ENCODE measurements around the gene ANKS3.
"Not testable (repeated sequence)": the region's sequence is repeated elsewhere in the genome, so short reads cannot be mapped to it uniquely, and the experiment has no call there.

ANKS3 gene

GRCh38 chr16:4651827-4652226, 82.2 kb downstream of the ANKS3 start:
- Histone ChIP-seq H3K4me1 (ENCODE audit: control insufficient read depth, insufficient read depth, low read length) (no peaks in the 10 kb centered on the region), H3K36me3 (ENCODE audit: control insufficient read depth, insufficient read depth, low read length) (peaks cover 48% of the 10 kb centered on the region), H3K27ac (ENCODE audit: low read depth, low read length) (no peak overlapping the region), H3K27me3 (ENCODE audit: control insufficient read depth, insufficient read depth, low read length) (no peaks in the 10 kb centered on the region), H3K4me3 (ENCODE audit: low read depth, low read length) (no peak overlapping the region), H3K9me3 (ENCODE audit: control insufficient read depth, insufficient read depth, low read depth, low read length) (no peaks in the 10 kb centered on the region), H3K9ac (ENCODE audit: low read length) (no peak overlapping the region)

GRCh38 chr16:4650443-4651074, 83.5 kb downstream of the ANKS3 start:
- not testable (repeated sequence) for H3K9ac ChIP-seq (ENCODE audit: low read length)

DNA sequence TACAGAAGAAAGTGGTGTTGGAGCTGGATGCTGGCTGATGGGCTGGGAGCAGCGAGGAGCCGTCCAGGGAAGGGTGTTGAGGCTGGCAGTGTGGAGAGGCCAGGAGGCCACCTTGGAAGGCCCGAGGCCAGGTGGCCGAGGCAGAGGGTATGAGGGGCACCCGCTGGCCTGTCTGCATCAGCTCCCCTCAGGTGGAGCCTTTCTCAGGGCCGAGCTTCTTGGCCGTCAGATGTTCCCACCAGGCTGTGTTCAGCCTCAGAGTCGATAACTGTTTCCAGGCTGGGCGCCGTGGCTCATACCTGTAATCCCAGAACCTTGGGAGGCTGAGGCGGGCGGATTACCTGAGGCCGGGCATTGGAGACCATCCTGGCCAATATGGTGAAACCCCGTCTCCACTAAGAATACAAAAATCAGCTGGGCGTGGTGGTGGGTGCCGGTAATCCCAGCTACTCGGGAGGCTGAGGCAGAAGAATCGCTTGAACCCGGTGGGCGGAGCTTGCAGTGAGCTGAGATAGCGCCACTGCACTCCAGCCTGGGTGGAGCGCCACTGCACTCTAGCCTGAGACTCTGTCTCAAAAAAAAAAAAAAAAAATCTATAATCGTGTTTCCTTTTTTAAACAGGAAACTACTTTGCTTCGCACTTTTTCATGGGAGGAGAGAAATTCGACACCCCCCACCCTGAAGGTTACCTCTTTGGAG, 84.2 kb downstream of the ANKS3 start:
- no peak overlapping the region for H3K4me3 ChIP-seq (ENCODE audit: low read depth, low read length)
- H3K4me1 ChIP-seq (ENCODE audit: control insufficient read depth, insufficient read depth, low read length): no peaks in the 10 kb centered on the region
- H3K9me3 ChIP-seq (ENCODE audit: control insufficient read depth, insufficient read depth, low read depth, low read length): no peaks in the 10 kb centered on the region
- H3K9ac ChIP-seq (ENCODE audit: low read length): no peak overlapping the region
- H3K27me3 ChIP-seq (ENCODE audit: control insufficient read depth, insufficient read depth, low read length): no peaks in the 10 kb centered on the region
- H3K36me3 ChIP-seq (ENCODE audit: control insufficient read depth, insufficient read depth, low read length): peaks cover 30% of the 10 kb centered on the region
- H3K27ac ChIP-seq (ENCODE audit: low read depth, low read length): no peak overlapping the region

More at GRCh38 chr16:4650443-4651074, 83.5 kb downstream of the ANKS3 start:
- not testable (repeated sequence) for H3K4me3 ChIP-seq (ENCODE audit: low read depth, low read length); H3K27me3 ChIP-seq (ENCODE audit: control insufficient read depth, insufficient read depth, low read length); H3K4me1 ChIP-seq (ENCODE audit: control insufficient read depth, insufficient read depth, low read length); H3K27ac ChIP-seq (ENCODE audit: low read depth, low read length); H3K9me3 ChIP-seq (ENCODE audit: control insufficient read depth, insufficient read depth, low read depth, low read length)
- H3K36me3 ChIP-seq (ENCODE audit: control insufficient read depth, insufficient read depth, low read length): peaks cover 37% of the 10 kb centered on the region

- Histone ChIP-seq H3K9me3 (ENCODE audit: control insufficient read depth, insufficient read depth, low read depth, low read length) (no peaks in the 10 kb centered on the region), H3K4me3 (ENCODE audit: low read depth, low read length) (no peak overlapping the region), H3K4me1 (ENCODE audit: control insufficient read depth, insufficient read depth, low read length) (no peaks in the 10 kb centered on the region), H3K36me3 (ENCODE audit: control insufficient read depth, insufficient read depth, low read length) (peaks cover 23% of the 10 kb centered on the region), H3K27me3 (ENCODE audit: control insufficient read depth, insufficient read depth, low read length) (no peaks in the 10 kb centered on the region), H3K9ac (ENCODE audit: low read length) (no peak overlapping the region), H3K27ac (ENCODE audit: low read depth, low read length) (no peak overlapping the region)
Observed at GRCh38 chr16:4648917-4649316, 85.2 kb downstream of the ANKS3 start.

GRCh38 chr16:4647644-4647980, 86.5 kb downstream of the ANKS3 start:
- no peaks in the 10 kb centered on the region for H3K9me3 ChIP-seq (ENCODE audit: control insufficient read depth, insufficient read depth, low read depth, low read length)
- H3K27ac ChIP-seq (ENCODE audit: low read depth, low read length): no peak overlapping the region
- no peak overlapping the region for H3K9ac ChIP-seq (ENCODE audit: low read length)
- H3K36me3 ChIP-seq (ENCODE audit: control insufficient read depth, insufficient read depth, low read length): peaks cover 18% of the 10 kb centered on the region
- no peak overlapping the region for H3K4me3 ChIP-seq (ENCODE audit: low read depth, low read length)
- no peaks in the 10 kb centered on the region for H3K27me3 ChIP-seq (ENCODE audit: control insufficient read depth, insufficient read depth, low read length)
- H3K4me1 ChIP-seq (ENCODE audit: control insufficient read depth, insufficient read depth, low read length): no peaks in the 10 kb centered on the region

- Histone ChIP-seq H3K4me3 (ENCODE audit: low read depth, low read length) (no peak overlapping the region), H3K27me3 (ENCODE audit: control insufficient read depth, insufficient read depth, low read length) (no peaks in the 10 kb centered on the region), H3K9me3 (ENCODE audit: control insufficient read depth, insufficient read depth, low read depth, low read length) (no peaks in the 10 kb centered on the region), H3K4me1 (ENCODE audit: control insufficient read depth, insufficient read depth, low read length) (no peaks in the 10 kb centered on the region), H3K9ac (ENCODE audit: low read length) (no peak overlapping the region), H3K27ac (ENCODE audit: low read depth, low read length) (no peak overlapping the region), H3K36me3 (ENCODE audit: control insufficient read depth, insufficient read depth, low read length) (peaks cover 12% of the 10 kb centered on the region)
Observed at GRCh38 chr16:4646773-4647643, 87.1 kb downstream of the ANKS3 start.

All from HUES6 (cell line).